KBM-7 (cell line): ENCODE results near the gene TMEM178B.

Source experiments
- DNase-seq: peaks from one replicate; pipeline ENCODE4 v3.0.0-alpha.2; 2015
- in situ Hi-C: fragments of 300-500 bp; cut with MboI; formaldehyde crosslinking; loops from 2 replicates; pipeline ENCODE4 v1.14.3; 2020; ENCODE audit warnings: low sequenced_read_pairs, low pct_unique_long_range_greater_than_20kb, mixed read lengths

Gene TMEM178B

DNA sequence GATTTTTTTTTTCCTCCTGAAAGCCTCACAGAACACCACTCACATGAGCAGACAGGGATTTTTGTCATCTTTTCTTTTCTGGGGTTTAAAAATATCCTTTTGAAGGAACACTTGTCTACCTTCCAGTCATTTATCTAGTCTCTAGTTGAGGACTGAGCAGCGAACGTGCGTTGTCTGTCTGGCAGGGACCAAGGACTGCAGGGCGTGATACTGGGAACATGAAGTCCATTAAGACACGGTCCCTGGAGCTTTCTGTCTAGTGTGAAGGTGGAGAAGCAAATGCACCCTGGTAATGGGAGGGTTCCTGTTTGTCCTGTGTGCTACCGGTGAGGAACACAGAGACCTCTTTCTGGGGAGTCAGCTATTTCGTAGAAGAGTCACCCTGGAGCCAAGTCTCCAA is 207.4 kb downstream of the TMEM178B start:
- DNase-seq = no peak
- in situ Hi-C loops = no loop called here

GRCh38 chr7:141286522-141286921 is 212.7 kb downstream of the TMEM178B start:
- DNase-seq = no peak
- in situ Hi-C loops = no loop called here

- in situ Hi-C loops = no loop called here
- no peak for DNase-seq
Measured at GRCh38 chr7:141287936-141288335, 214.1 kb downstream of the TMEM178B start.

GRCh38 chr7:141288626-141289025 is 214.8 kb downstream of the TMEM178B start:
- DNase-seq = no peak
- in situ Hi-C loops = no loop called here

DNA sequence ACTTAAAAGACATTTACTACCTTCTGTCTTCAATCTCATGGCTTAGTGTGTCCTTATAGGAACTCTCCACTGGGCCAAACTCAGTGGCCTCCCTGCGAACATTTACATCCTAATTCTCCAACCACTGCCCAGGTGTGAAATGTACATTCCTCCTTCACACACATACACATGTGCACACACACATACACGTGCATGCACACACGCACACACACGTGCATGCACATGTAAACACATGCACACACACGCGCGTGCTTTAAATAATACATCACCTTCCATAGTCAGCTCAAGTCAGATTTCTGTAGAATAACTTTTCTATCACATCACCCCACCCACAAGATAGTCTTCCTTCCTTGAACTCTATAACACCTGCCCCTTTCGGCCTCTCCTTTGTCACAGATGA is 216.5 kb downstream of the TMEM178B start:
- DNase-seq = no peak
- in situ Hi-C loops = no loop called here

GRCh38 chr7:141290973-141291372 is 217.1 kb downstream of the TMEM178B start:
- in situ Hi-C loops = no loop called here
- no peak for DNase-seq

DNA sequence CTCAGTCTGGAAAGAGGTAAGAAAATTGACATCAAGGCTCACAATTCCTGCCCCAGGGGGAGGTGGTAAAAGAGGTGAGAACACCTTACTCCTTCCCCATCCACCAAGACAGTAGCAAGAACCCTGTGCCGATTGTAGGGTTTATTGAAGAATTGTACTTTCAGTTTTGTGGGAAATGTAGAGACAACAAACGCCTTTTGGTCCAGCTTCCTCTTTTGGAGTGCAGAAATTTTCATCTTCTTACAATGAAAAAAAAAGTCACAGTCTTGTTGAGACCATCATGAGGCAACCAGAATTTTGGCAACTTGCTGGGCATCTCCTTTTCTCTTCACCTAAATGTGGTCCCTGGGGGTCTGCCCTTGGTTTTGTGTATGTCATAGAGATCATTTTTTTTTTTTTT is 217.7 kb downstream of the TMEM178B start:
- peak; percentile 32 for DNase-seq
- in situ Hi-C loops = no loop called here

- in situ Hi-C loops = no loop called here
- DNase-seq = no peak
Measured at GRCh38 chr7:141294143-141294829, 220.4 kb downstream of the TMEM178B start.

DNA sequence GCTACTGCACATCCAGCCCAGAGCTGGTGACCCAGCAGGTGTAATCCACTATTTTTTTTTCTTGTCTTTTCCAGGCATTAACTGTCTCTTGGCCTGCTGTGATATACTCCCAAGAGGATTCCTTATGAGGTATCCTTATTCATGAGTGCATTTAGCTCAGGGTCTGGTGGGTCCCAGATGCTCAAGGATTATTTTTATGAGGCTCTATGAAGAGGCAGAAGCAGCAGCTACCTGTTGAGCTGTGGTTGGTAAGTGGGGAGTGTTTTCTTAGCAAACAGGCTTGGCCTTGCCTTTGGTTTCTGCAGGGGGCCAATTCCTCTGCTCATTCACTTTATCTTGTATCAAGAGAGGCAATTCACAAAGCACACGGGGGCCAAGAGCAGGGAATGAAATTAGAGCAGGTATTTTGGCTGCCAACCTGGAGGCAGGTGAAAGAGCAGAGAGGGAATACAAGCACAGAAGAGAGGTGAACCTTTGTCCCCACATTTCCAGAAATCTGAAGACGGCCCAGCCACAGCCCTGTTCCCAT is 221.6 kb downstream of the TMEM178B start:
- DNase-seq = no peak
- in situ Hi-C loops = no loop called here

DNA sequence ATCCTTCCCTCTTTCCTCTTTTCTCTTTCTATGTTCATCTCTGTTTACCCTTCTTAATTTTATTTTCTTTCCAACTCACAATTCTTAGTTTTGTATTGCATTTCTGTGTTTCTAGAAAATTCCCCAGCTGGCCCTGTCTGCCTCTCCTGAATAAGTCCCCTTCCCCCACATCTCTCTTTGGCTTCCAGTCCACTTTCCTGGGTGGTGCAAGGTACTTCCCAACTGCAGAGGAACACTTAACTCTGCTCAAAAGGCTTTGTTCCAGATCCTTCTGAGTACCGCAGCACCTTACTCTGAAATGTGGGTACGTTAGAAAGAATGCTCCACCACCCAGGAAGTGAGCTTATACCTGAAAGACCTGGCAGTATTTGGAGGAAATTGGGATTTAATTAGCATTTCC is 227.0 kb downstream of the TMEM178B start:
- in situ Hi-C loops = no loop called here
- DNase-seq = no peak

DNA sequence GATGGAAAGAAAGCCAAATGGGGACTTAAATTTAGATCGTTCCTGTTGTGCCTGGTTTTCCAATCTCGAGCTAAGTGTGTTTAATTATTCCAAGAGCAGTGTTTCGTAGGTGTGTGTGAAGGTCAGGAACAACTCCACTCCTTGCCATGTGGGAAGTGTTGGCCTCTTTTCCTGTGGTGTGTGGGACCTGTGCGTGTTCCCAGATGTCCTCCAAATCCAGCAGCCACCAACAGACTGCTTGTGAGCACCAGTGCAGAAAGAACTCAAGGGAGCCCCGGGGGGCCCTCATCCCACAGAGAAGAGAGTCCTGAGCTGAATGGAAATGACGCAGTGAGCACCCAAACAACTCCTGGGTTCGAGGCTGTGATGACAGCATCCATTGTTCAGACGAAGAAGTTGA is 227.7 kb downstream of the TMEM178B start:
- in situ Hi-C loops = no loop called here
- DNase-seq = no peak

DNA sequence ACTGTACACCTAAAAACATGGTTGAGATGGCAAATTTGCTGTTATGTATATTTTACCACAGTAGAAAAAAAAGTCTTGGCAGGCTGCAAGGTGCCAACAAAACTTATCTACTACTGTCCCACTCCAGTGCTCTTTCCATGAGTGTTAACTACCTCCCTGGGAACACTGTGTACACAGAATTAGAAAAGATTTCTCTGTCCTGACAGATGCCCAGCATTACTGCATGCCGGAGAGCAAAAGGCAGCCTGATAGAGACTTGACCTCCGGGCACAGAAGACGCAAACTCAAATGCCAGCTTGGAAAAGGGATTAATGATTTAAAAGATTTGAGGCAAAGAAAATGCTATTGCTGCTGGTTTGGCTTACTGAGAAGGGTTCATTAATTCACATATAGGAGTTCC is 228.8 kb downstream of the TMEM178B start:
- in situ Hi-C loops = no loop called here
- DNase-seq = no peak

DNA sequence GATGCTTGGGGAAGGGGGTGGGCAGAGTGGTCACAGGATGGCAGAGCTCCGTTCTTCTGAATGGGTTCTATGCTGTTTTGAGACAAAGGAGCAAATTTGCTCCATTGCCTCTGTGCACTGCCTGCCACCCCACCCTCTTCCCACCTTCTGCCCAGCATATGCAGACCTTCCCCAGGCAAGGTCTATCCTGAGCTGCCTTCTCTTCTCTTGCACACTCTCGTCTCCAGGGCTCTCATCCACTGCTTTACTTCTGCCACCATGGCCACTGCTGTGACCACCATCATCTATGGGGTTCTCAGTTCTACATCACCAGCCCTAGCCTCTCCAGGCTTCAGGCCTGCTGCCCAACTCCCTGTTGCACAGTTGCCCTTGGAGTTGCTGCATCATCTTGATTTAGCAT is 230.4 kb downstream of the TMEM178B start:
- no peak for DNase-seq
- in situ Hi-C loops = no loop called here

GRCh38 chr7:141306081-141306480 is 232.2 kb downstream of the TMEM178B start:
- in situ Hi-C loops = no loop called here
- DNase-seq = no peak

DNA sequence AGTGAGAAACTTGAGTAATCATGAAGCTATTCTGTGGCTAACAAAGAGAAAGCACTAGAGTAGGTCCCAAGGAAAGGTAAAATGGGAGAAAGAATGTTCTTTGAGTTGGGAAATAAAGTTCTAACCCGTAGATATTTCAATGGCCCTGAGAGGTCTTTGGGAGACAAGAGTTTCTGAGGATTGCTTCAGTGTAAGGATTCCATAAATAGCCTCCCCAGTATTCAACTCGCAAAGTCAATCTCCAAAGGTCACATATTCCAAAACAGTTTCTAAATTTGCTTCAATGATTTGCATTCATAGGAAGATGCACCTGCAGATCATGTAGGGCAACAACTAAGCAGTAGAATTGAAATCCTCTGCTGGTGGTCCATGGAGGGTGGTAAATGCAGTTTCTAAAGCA is 238.5 kb downstream of the TMEM178B start:
- in situ Hi-C loops = no loop called here
- no peak for DNase-seq

DNA sequence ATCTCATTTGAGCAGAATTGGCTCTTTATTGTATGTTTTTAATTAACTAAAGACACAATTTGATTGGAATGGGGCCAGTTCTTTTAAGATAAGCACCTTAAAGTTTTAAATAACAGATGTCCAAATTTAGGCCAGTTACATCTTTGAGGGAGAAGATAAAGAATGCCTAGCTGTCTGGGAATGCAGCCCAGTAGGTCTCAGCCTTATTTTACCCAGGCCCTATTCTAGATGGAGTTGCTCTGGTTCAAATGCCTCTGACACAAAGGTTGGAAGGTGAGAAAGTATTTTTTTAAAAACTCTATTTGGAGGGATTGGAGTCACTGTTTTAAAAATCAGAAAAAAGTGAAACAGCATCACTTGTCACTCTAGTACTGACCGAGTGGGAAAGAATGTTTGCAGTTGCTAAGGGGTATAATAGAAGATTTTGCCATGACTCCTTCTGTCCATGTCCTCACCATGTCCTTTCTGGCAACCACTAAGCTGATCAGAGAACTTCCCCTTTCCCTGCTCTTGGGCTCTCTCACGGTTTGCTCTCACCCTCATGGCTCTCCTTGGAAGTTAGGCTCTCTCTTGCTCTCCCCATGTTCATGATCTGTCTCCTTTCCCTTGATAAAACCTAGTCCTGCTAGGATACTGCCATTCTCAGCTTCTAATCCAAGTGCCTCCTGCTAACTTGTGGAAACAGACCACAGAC is 239.1 kb downstream of the TMEM178B start:
- in situ Hi-C loops = no loop called here

GRCh38 chr7:141313896-141314295 is 240.0 kb downstream of the TMEM178B start:
- in situ Hi-C loops = no loop called here
- DNase-seq = no peak

More for the DNA sequence above, 239.1 kb downstream of the TMEM178B start:
- DNase-seq = peak; percentile 6

DNA sequence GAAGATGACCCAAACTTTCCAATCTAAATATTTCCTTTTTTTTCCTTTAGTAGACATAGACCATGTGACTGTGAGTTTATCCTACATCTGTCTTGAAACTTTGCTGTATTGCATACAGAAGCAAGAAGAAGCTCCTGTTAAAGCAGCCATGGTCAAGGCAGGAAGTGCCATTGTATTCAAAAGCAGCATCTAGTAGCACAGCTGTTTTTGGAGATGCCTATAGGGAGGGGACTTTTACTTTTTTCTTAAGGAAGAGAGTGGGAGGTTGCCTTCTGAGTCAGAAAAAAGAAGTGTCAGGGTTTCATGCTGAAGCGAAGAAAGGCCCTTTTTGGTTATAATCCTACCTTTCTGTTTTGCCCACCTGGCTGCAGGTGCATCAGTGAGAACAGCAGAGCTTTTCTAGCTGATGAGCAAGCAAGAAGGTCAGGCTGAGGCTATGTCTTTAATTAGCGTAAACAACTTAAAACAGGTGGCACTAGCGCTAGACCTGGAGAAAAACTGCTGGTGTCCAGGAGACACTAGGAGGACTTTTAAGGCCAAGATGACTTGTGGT is 243.2 kb downstream of the TMEM178B start:
- in situ Hi-C loops = no loop called here
- DNase-seq = no peak

- DNase-seq = no peak
- in situ Hi-C loops = no loop called here
Measured at GRCh38 chr7:141320287-141320686, 246.4 kb downstream of the TMEM178B start.

GRCh38 chr7:141322383-141322782 is 248.5 kb downstream of the TMEM178B start:
- DNase-seq = no peak
- in situ Hi-C loops = no loop called here
